OCI-LY1 (cell line): ENCODE data around the gene FDXR.
A peak's percentile ranks its signal among the peaks of the same experiment; 100 is the strongest.

Source experiments
- H2AFZ ChIP-seq: fragments of 200-600 bp; sonication (generic), shearing (Covaris generic); 2 replicates; pipeline ENCODE4 v1.6.0; 2014; ENCODE audit warnings: antibody characterized with exemption, mild to moderate bottlenecking, low read length
- H3F3A ChIP-seq: fragments of 200-600 bp; sonication (generic), shearing (Covaris generic); 2 replicates; pipeline ENCODE4 v1.6.0; 2014; ENCODE audit warnings: mild to moderate bottlenecking, antibody characterized with exemption, low read length, moderate library complexity; ENCODE audit not compliant: insufficient read depth
- H3K27ac ChIP-seq: fragments of 200-600 bp; sonication (generic); 2 replicates; pipeline ENCODE4 v1.5.1; 2014; ENCODE audit warnings: low read length, mixed run types, mild to moderate bottlenecking, low read depth; ENCODE audit not compliant: poor library complexity, severe bottlenecking
- H3K27me3 ChIP-seq: fragments of 200-600 bp; sonication (generic); 2 replicates; pipeline ENCODE4 v1.6.0; 2014; ENCODE audit warnings: antibody characterized with exemption, mild to moderate bottlenecking, low read length, moderate library complexity; ENCODE audit not compliant: insufficient read depth
- H3K36me3 ChIP-seq: fragments of 200-600 bp; sonication (generic); 2 replicates; pipeline ENCODE4 v1.6.1; 2014; ENCODE audit warnings: mild to moderate bottlenecking, antibody characterized with exemption, low read length, moderate library complexity, mixed read lengths; ENCODE audit not compliant: insufficient read depth
- H3K4me1 ChIP-seq: fragments of 200-600 bp; sonication (generic); 2 replicates; pipeline ENCODE4 v1.5.1; 2014; ENCODE audit warnings: mild to moderate bottlenecking, low read length, moderate library complexity; ENCODE audit not compliant: insufficient read depth, severe bottlenecking
- H3K4me2 ChIP-seq: fragments of 200-600 bp; sonication (generic), shearing (Covaris generic); 2 replicates; pipeline ENCODE4 v1.6.1; 2014; ENCODE audit warnings: low read length
- H3K4me3 ChIP-seq: fragments of 200-600 bp; sonication (generic); 2 replicates; pipeline ENCODE4 v1.5.1; 2014; ENCODE audit warnings: low read length, low read depth, mild to moderate bottlenecking, mixed read lengths; ENCODE audit not compliant: poor library complexity, severe bottlenecking
- H3K79me2 ChIP-seq: fragments of 200-600 bp; shearing (Covaris generic); 2 replicates; pipeline ENCODE4 v1.6.1; 2016; ENCODE audit warnings: mixed run types, low read length, mixed read lengths; ENCODE audit not compliant: insufficient read depth
- H3K9ac ChIP-seq: fragments of 200-600 bp; sonication (generic), shearing (Covaris generic); 2 replicates; pipeline ENCODE4 v1.6.1; 2014; ENCODE audit warnings: mild to moderate bottlenecking, low read length, mixed read lengths
- H3K9me2 ChIP-seq: fragments of 200-600 bp; sonication (generic), shearing (Covaris generic); 2 replicates; pipeline ENCODE4 v1.6.1; 2014; ENCODE audit warnings: low read depth, mild to moderate bottlenecking, low read length, mixed read lengths
- H3K9me3 ChIP-seq: fragments of 200-600 bp; shearing (Covaris generic); 2 replicates; pipeline ENCODE4 v1.6.1; 2014; ENCODE audit warnings: low read length, mixed read lengths
- H4K20me1 ChIP-seq: fragments of 200-600 bp; sonication (generic), shearing (Covaris generic); 2 replicates; pipeline ENCODE4 v1.6.0; 2016; ENCODE audit warnings: mild to moderate bottlenecking, low read length; ENCODE audit not compliant: insufficient read depth
- CTCF ChIP-seq: fragments of 200-600 bp; sonication (generic), shearing (Covaris generic); IDR thresholded peaks from 2 replicates; pipeline ENCODE4 v1.5.1; 2017; ENCODE audit warnings: mild to moderate bottlenecking, antibody characterized with exemption, low read length, moderate library complexity, mixed read lengths
- EZH2 ChIP-seq: fragments of 200-600 bp; sonication (generic), shearing (Covaris generic); IDR thresholded peaks from 2 replicates; pipeline ENCODE4 v1.8.0; 2017; ENCODE audit warnings: borderline replicate concordance, mixed run types, mild to moderate bottlenecking, antibody characterized with exemption, low read length, moderate library complexity, mixed read lengths

The FDXR gene

GRCh38 chr17:74919440-74920305 lies 46.9 kb upstream of the FDXR start:
- H3K79me2 ChIP-seq, result no peaks in the 10 kb centered on the region
- H3K27ac ChIP-seq, result no peak overlapping the region
- no peak overlapping the region for H3K4me3 ChIP-seq
- H3K9me2 ChIP-seq, result no peaks in the 10 kb centered on the region
- no peak overlapping the region for H3K4me2 ChIP-seq
- peaks cover 4% of the 10 kb centered on the region for H3K4me1 ChIP-seq
- no peak overlapping the region for H3K9ac ChIP-seq
- H3K27me3 ChIP-seq, result peaks cover 10% of the 10 kb centered on the region; the same call in 1 of the 2 replicates
- H2AFZ ChIP-seq, result no peak overlapping the region
- no peaks in the 10 kb centered on the region for H3K36me3 ChIP-seq
- H3K9me3 ChIP-seq, result no peaks in the 10 kb centered on the region
- H4K20me1 ChIP-seq, result no peaks in the 10 kb centered on the region
- H3F3A ChIP-seq, result no peaks in the 10 kb centered on the region
- TF ChIP-seq EZH2 (no peak), CTCF (peak; percentile 16; the same call in 1 of the 2 replicates)

GRCh38 chr17:74918906-74919305 lies 46.1 kb upstream of the FDXR start:
- Histone ChIP-seq H3F3A (no peaks in the 10 kb centered on the region), H3K27ac (no peak overlapping the region), H3K36me3 (no peaks in the 10 kb centered on the region), H3K4me2 (no peak overlapping the region), H4K20me1 (no peaks in the 10 kb centered on the region), H3K79me2 (no peaks in the 10 kb centered on the region), H3K9me2 (no peaks in the 10 kb centered on the region), H3K9ac (no peak overlapping the region), H3K4me3 (no peak overlapping the region), H2AFZ (no peak overlapping the region), H3K27me3 (peaks cover 10% of the 10 kb centered on the region; the same call in 1 of the 2 replicates), H3K4me1 (peaks cover 4% of the 10 kb centered on the region), H3K9me3 (no peaks in the 10 kb centered on the region)
- no peak for TF ChIP-seq CTCF
- TF ChIP-seq EZH2, result no peak

GRCh38 chr17:74917430-74917829 lies 44.6 kb upstream of the FDXR start:
- Histone ChIP-seq H3K79me2 (no peaks in the 10 kb centered on the region), H3K27me3 (peaks cover 10% of the 10 kb centered on the region; the same call in 1 of the 2 replicates), H3K9me2 (no peaks in the 10 kb centered on the region), H3K4me1 (no peaks in the 10 kb centered on the region), H2AFZ (no peak overlapping the region), H3K9me3 (no peaks in the 10 kb centered on the region), H3K4me2 (no peak overlapping the region), H3F3A (no peaks in the 10 kb centered on the region), H3K27ac (no peak overlapping the region), H3K4me3 (no peak overlapping the region), H4K20me1 (no peaks in the 10 kb centered on the region), H3K9ac (no peak overlapping the region), H3K36me3 (no peaks in the 10 kb centered on the region)
- TF ChIP-seq CTCF, result no peak
- no peak for TF ChIP-seq EZH2
